GM12878 (cell line): Measurements from ENCODE around the gene SARS1. TPM values are rescaled to one million over a fixed set of nuclear protein-coding genes. Genes with fewer than 3 reads are reported as not detected.
A peak's percentile ranks its signal among the peaks of the same experiment; 100 is the strongest.
"Not testable (repeated sequence)": the region's sequence is repeated elsewhere in the genome, so short reads cannot be mapped to it uniquely, and the experiment has no call there.

Source experiments
- ATAC-seq: fragments of 200-7000 bp; cut with Tn5 transposase; 3 replicates; pipeline ENCODE4 v1.9.1; 2020; ENCODE audit warnings: mild to moderate bottlenecking, moderate library complexity
- BruUV-seq: library from RNA; stranded (reverse); fragments of 400-500 nt; replicated peaks from 2 replicates; lab custom pipeline; 2021; lab: Mats Ljungman, UMichigan
- CTCF ChIA-PET: fragments of 300-600 bp; sonication (Branson Sonifier 250); formaldehyde crosslinking; extraction: SDS; loops from one replicate; lab custom pipeline; 2021; ENCODE audit warnings: inconsistent platforms; lab: Yijun Ruan, JAX
- POLR2A ChIA-PET: fragments of 350-600 bp; formaldehyde crosslinking; extraction: SDS; loops from one replicate; lab custom pipeline; 2021; ENCODE audit warnings: inconsistent platforms; lab: Charles Lee
- RAD21 ChIA-PET: fragments of 300-600 bp; sonication (Branson Sonifier 250); formaldehyde crosslinking; loops from one replicate; lab custom pipeline; 2023; ENCODE audit warnings: antibody characterized with exemption; ENCODE audit not compliant: unreplicated experiment; lab: Charles Lee
- SMC1A ChIA-PET: fragments of 300-600 bp; sonication (Branson Sonifier 250); formaldehyde crosslinking; loops from one replicate; lab custom pipeline; 2023; ENCODE audit not compliant: unreplicated experiment, uncharacterized antibody; lab: Charles Lee
- DNase-seq: peaks from one replicate; pipeline ENCODE4 v3.0.0-alpha.2; 2011; ENCODE audit warnings: low read depth, low spot score
- FAIRE-seq: peaks from 3 replicates; lab custom pipeline; 2011; peaks lifted over from hg19 to GRCh38; lab: Jason Lieb, UNC
- H2AFZ ChIP-seq: 2 replicates; pipeline ENCODE4 v1.6.0; 2011; ENCODE audit warnings: low read depth, low read length, control low read depth; ENCODE audit not compliant: control insufficient read depth
- H3K27ac ChIP-seq: 2 replicates; pipeline ENCODE4 v1.5.1; 2011; ENCODE audit warnings: control low read depth; ENCODE audit not compliant: control insufficient read depth, insufficient read depth
- H3K27me3 ChIP-seq, 2 experiments: replicated peaks in 1 of 2; 2 replicates each; pipeline versions ENCODE4 v1.6.0 to v1.6.1; 2011; ENCODE audit warnings: low read length in 1 of 2; ENCODE audit not compliant: control insufficient read depth in 2 of 2, insufficient read depth in 2 of 2
- H3K36me3 ChIP-seq, 2 experiments: 2 replicates each; pipeline ENCODE4 v1.5.1; 2011; ENCODE audit warnings: low read length in 1 of 2; ENCODE audit not compliant: control insufficient read depth in 2 of 2, insufficient read depth in 2 of 2
- H3K4me1 ChIP-seq: 2 replicates; pipeline ENCODE4 v1.6.1; 2011; ENCODE audit warnings: mild to moderate bottlenecking, low read length, moderate library complexity, mixed read lengths; ENCODE audit not compliant: control insufficient read depth, insufficient read depth
- H3K4me2 ChIP-seq: 2 replicates; pipeline ENCODE4 v1.6.0; 2011; ENCODE audit warnings: control low read depth; ENCODE audit not compliant: control insufficient read depth, insufficient read depth
- H3K4me3 ChIP-seq: fragments of 200-600 bp; sonication (generic); 2 replicates; pipeline ENCODE4 v1.5.1; 2016
- H3K79me2 ChIP-seq: 2 replicates; pipeline ENCODE4 v1.6.0; 2011; ENCODE audit warnings: low read length; ENCODE audit not compliant: control insufficient read depth, insufficient read depth
- H3K9ac ChIP-seq: 2 replicates; pipeline ENCODE4 v1.8.0; 2011; ENCODE audit warnings: low read length, control low read depth, mixed read lengths; ENCODE audit not compliant: control insufficient read depth, insufficient read depth
- H3K9me3 ChIP-seq: replicated peaks from 3 replicates; pipeline ENCODE4 v1.5.1; 2011; ENCODE audit warnings: mild to moderate bottlenecking, low read length; ENCODE audit not compliant: control insufficient read depth, insufficient read depth
- H4K20me1 ChIP-seq: 2 replicates; pipeline ENCODE4 v1.6.0; 2011; ENCODE audit not compliant: control insufficient read depth, insufficient read depth
- DPF2 ChIP-seq: fragments of 450-650 bp; IDR thresholded peaks from 2 replicates; pipeline ENCODE4 v1.6.1; 2017; ENCODE audit warnings: mild to moderate bottlenecking
- HDGF ChIP-seq: fragments of 450-650 bp; IDR thresholded peaks from 2 replicates; pipeline ENCODE4 v1.6.1; 2016; ENCODE audit warnings: antibody characterized with exemption
- IRF5 ChIP-seq: fragments of 450-650 bp; IDR thresholded peaks from 2 replicates; pipeline ENCODE4 v1.6.1; 2017; ENCODE audit warnings: borderline replicate concordance
- MTA2 ChIP-seq: fragments of 450-650 bp; IDR thresholded peaks from 2 replicates; pipeline ENCODE4 v1.6.1; 2016; ENCODE audit warnings: low read depth, mild to moderate bottlenecking, moderate library complexity
- NFYB ChIP-seq: IDR thresholded peaks from 2 replicates; pipeline ENCODE4 v1.6.1; 2011; ENCODE audit warnings: low read depth, mild to moderate bottlenecking, low read length, improper control_type of control experiment, moderate library complexity; ENCODE audit not compliant: insufficient read depth
- RUNX3 ChIP-seq: IDR thresholded peaks from 2 replicates; pipeline ENCODE4 v1.6.1; 2012; ENCODE audit warnings: low read length, inconsistent platforms
- SP1 ChIP-seq: IDR thresholded peaks from one replicate; pipeline ENCODE4 v1.6.1; 2011; ENCODE audit warnings: low read depth, low read length
- ZNF622 ChIP-seq: fragments of 450-650 bp; IDR thresholded peaks from 2 replicates; pipeline ENCODE4 v1.6.1; 2017; ENCODE audit warnings: mild to moderate bottlenecking, inconsistent platforms
- WGBS: methylation state at CpG from one replicate; pipeline ENCODE4 v1.1.6; 2016; ENCODE audit warnings: low lambda C conversion rate; ENCODE audit not compliant: insufficient replicate concordance, insufficient coverage; ENCODE audit errors: missing lambda C conversion rate; 5-methylcytosine and 5-hydroxymethylcytosine counted together
- in situ Hi-C: fragments of 300-500 bp; cut with MboI; formaldehyde crosslinking; loops from 9 replicates; pipeline ENCODE4 v1.14.3; 2018; ENCODE audit warnings: mixed read lengths
- intact Hi-C: fragments of 100-400 bp; cut with micrococcal nuclease; formaldehyde crosslinking; loops from one replicate; pipeline ENCODE4 v1.14.2; 2022; ENCODE audit not compliant: unreplicated experiment
- polyA plus RNA-seq, 11 experiments: library from polyadenylated mRNA; depleted of rRNA in 4 of 11; unstranded in 6 of 11; stranded (reverse) in 5 of 11; fragments of >200 nt; fragmentation: Nextera tagmentation in 4 of 11; fragmentation: Illumina TruSeq in 1 of 11; extraction: Ambion mirVana in 4 of 11; extraction: Trizol in 1 of 11; gene quantifications; 1 replicate in 1 of 11; 2 replicates in 10 of 11; pipeline versions ENCODE4 v1.2.1 to v1.2.3, GENCODE V29; 2011 to 2016; ENCODE audit warnings: inconsistent platforms in 2 of 11, missing spikeins in 2 of 11, low read depth in 1 of 11
- total RNA-seq, 4 experiments: library from RNA; depleted of rRNA in 3 of 4; stranded (reverse); fragments of >200 nt in 3 of 4; fragmentation: Illumina TruSeq in 1 of 4; extraction: Trizol in 1 of 4; gene quantifications; 2 replicates each; pipeline versions ENCODE4 v1.2.1 to v1.2.3, GENCODE V29; 2013 to 2021

The SARS1 gene
- total and polyA plus RNA-seq, 10 of the 15 experiments (the other 5 are each of a cell fraction or from before 2014, with no cell fraction given) = 103 to 202 (median 138) TPM

DNA sequence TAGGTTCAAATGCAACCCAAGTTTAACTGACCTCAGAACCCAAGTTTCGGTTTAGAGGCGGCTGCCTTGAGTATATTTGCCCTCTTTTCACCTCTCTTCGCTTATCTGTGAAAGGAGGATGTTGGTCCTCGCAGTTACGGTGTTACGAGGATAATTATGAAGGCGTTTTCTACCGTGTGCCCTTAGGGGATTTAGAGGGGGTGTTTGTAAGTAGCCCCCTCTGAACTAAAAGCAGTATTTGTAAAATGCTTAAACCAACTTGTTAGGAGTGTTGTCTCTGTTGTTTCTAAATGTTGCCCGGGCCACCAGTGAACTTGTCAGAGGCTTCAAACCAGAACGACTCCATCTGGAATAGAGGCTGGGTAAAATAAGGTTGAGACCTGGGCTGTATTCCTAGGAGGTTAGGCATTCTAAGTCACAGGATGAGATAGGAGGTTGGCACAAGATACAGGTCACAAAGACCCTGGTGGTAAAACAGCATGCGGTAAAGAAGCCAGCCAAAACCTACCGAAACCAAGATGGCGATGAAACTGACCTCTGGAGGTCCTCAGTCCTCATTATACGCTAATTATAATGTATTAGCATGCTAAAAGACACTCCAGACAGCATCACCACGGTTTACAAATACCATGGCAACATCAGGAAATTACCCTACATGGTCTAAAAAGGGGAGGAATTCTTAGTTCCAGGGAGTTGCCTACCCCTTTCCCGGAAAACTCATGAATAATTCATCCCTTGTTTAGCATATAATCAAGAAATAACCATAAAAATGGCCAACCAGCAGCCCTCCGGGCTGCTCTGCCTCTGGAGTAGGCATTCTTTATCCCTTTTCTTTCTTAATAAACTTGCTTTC, 70.3 kb downstream of the SARS1 start:
- peak overlapping the region; percentile 66 for H3K9ac ChIP-seq
- CTCF ChIA-PET = interaction anchor here (1.6 to 2.1 kb wide), 2 partner anchors 107 to 115 kb away, joined by 11 to 31 read pairs; partner anchors contain the start of gene SORT1
- SMC1A ChIA-PET = interaction anchor here (3.1 kb wide), 1 partner anchor 115 kb away, joined by 19 read pairs; the partner anchor contains the start of gene SORT1
- H3K4me1 ChIP-seq = peaks cover 3% of the 10 kb centered on the region
- peak overlapping the region; percentile 100 for H3K4me2 ChIP-seq
- DNase-seq (no peak), FAIRE-seq (no peak), ATAC-seq (no peak; the same call in 2 of the 3 replicates)
- H3K4me3 ChIP-seq = peak overlapping the region; percentile 86
- no peaks in the 10 kb centered on the region for H3K36me3 ChIP-seq
- no peaks in the 10 kb centered on the region for H3K27me3 ChIP-seq
- RAD21 ChIA-PET = interaction anchor here (1.0 to 3.3 kb wide), 4 partner anchors 115 to 265 kb away, joined by 3 to 21 read pairs (median 8); partner anchors contain the start of genes GNAI3 and SORT1
- peak overlapping the region; percentile 96 for H2AFZ ChIP-seq
- H3K27ac ChIP-seq = peak overlapping the region; percentile 83
- no peaks in the 10 kb centered on the region for H3K9me3 ChIP-seq
- WGBS = 50% methylated on average over 17 of the region's 17 CpGs
- POLR2A ChIA-PET = no interaction called here
- intact Hi-C loops (no loop called here), in situ Hi-C loops (no loop called here)
- H4K20me1 ChIP-seq = no peaks in the 10 kb centered on the region
- TF ChIP-seq ZNF622 = no peak
- TF ChIP-seq NFYB = no peak
- TF ChIP-seq DPF2 = 0 out of 2 replicates have a peak, but pooled peaks have one; percentile 12
- no peak for TF ChIP-seq HDGF
- TF ChIP-seq SP1 = no peak
- no peak for TF ChIP-seq IRF5
- TF ChIP-seq MTA2 = no peak
- TF ChIP-seq RUNX3 = peak; percentile 8; the same call in 1 of the 2 replicates
- no peaks in the 10 kb centered on the region for H3K79me2 ChIP-seq
- no TSS peak for BruUV-seq

DNA sequence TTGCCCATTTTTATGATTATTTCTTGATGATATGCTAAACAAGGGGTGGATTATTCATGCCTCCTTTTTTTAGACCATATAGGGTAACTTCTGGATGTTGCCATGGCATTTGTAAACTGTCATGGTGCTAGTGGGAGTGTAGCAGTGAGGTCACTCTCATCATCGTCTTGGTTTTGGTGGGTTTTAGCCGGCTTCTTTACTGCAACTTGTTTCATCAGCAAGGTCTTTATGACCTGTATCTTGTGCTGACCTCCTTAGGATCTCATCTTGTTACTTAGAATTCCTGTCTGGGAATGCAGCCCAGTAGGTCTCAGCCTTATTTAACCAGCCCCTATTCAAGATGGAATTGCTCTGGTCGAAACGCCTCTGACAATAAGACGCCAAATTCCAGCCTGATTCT, 73.0 kb downstream of the SARS1 start:
- CTCF ChIA-PET, H3K9me3 ChIP-seq, H3K27me3 ChIP-seq, H3K4me1 ChIP-seq, FAIRE-seq, in situ Hi-C loops, BruUV-seq, H4K20me1 ChIP-seq, H3K9ac ChIP-seq, H3K4me2 ChIP-seq, H3K79me2 ChIP-seq, intact Hi-C loops, DNase-seq, H3K27ac ChIP-seq, RAD21 ChIA-PET, H3K4me3 ChIP-seq, H3K36me3 ChIP-seq, ATAC-seq, H2AFZ ChIP-seq: not testable (repeated sequence)
- POLR2A ChIA-PET = interaction anchor here (0.7 kb wide), 1 partner anchor 22 kb away, joined by 6 read pairs; no protein-coding TSS in a partner anchor
- SMC1A ChIA-PET = interaction anchor here (0.6 kb wide), 1 partner anchor 99 kb away, joined by 6 read pairs; no protein-coding TSS in a partner anchor
- 81% methylated on average over 5 of the region's 5 CpGs for WGBS
